HepG2 (cell line): Measurements from ENCODE around the gene MORN5. TPM values are rescaled to one million over a fixed set of nuclear protein-coding genes. Genes with fewer than 3 reads are reported as not detected.
A peak's percentile ranks its signal among the peaks of the same experiment; 100 is the strongest.

ENCODE experiments used
- ARID2 ChIP-seq: sonication (generic); formaldehyde crosslinking; IDR thresholded peaks from 2 replicates; pipeline ENCODE4 v1.8.1; 2022; ENCODE audit warnings: mild to moderate bottlenecking, missing genetic modification reagents, borderline replicate concordance
- ATF7 ChIP-seq, 2 experiments: fragments of 450-650 bp in 1 of 2; sonication (generic) in 1 of 2; formaldehyde crosslinking in 1 of 2; IDR thresholded peaks; 2 replicates each; pipeline versions ENCODE4 v1.4.0 to v1.6.1; 2016 to 2020; ENCODE audit warnings: antibody characterized with exemption in 1 of 2, mild to moderate bottlenecking in 1 of 2, missing genetic modification reagents in 1 of 2
- BCL6 ChIP-seq: IDR thresholded peaks from 2 replicates; pipeline ENCODE4 v1.6.1; 2016; ENCODE audit warnings: missing genetic modification reagents, missing compliant biosample characterization
- BRCA1 ChIP-seq: sonication (generic); formaldehyde crosslinking; IDR thresholded peaks from 2 replicates; pipeline ENCODE4 v1.4.0; 2020; ENCODE audit warnings: missing genetic modification reagents
- ELF4 ChIP-seq: sonication (generic); formaldehyde crosslinking; IDR thresholded peaks from 2 replicates; pipeline ENCODE4 v1.5.0; 2020; ENCODE audit warnings: missing genetic modification reagents, mild to moderate bottlenecking, moderate library complexity, borderline replicate concordance
- GATA4 ChIP-seq: sonication (generic); IDR thresholded peaks from 2 replicates; pipeline ENCODE4 v1.6.1; 2016; ENCODE audit warnings: antibody characterized with exemption, low read depth, borderline replicate concordance
- KLF15 ChIP-seq: sonication (generic); formaldehyde crosslinking; IDR thresholded peaks from 2 replicates; pipeline ENCODE4 v1.8.1; 2023; ENCODE audit warnings: borderline replicate concordance, mild to moderate bottlenecking, inconsistent platforms, missing genetic modification reagents, mixed read lengths
- NFKB2 ChIP-seq: sonication (generic); formaldehyde crosslinking; IDR thresholded peaks from 2 replicates; pipeline ENCODE4 v1.4.0; 2020; ENCODE audit warnings: missing genetic modification reagents, borderline replicate concordance
- PLRG1 ChIP-seq: fragments of 450-650 bp; conservative IDR thresholded peaks from 2 replicates; pipeline ENCODE4 v1.6.1; 2016
- POLR2AphosphoS5 ChIP-seq: IDR thresholded peaks from 2 replicates; pipeline ENCODE4 v1.6.1; 2012; ENCODE audit warnings: low read depth, low read length
- SP2 ChIP-seq: sonication (generic); formaldehyde crosslinking; IDR thresholded peaks from 2 replicates; pipeline ENCODE4 v1.5.1; 2020; ENCODE audit warnings: mild to moderate bottlenecking, missing genetic modification reagents
- SP5 ChIP-seq: IDR thresholded peaks from 2 replicates; pipeline ENCODE4 v1.6.1; 2016; ENCODE audit warnings: low read depth, borderline replicate concordance
- TBX3 ChIP-seq: fragments of 450-650 bp; IDR thresholded peaks from 2 replicates; pipeline ENCODE4 v1.6.1; 2017; ENCODE audit warnings: antibody characterized with exemption, mild to moderate bottlenecking, inconsistent platforms, borderline replicate concordance
- TMF1 ChIP-seq: sonication (generic); formaldehyde crosslinking; IDR thresholded peaks from 2 replicates; pipeline ENCODE4 v1.8.1; 2022; ENCODE audit warnings: low read depth, missing genetic modification reagents
- ZC3H13 ChIP-seq: sonication (generic); formaldehyde crosslinking; IDR thresholded peaks from 2 replicates; pipeline ENCODE4 v1.8.1; 2023; ENCODE audit warnings: mild to moderate bottlenecking, missing genetic modification reagents, moderate library complexity
- ZEB1 ChIP-seq: IDR thresholded peaks from 2 replicates; pipeline ENCODE4 v1.6.1; 2012; ENCODE audit warnings: mild to moderate bottlenecking, low read depth, inconsistent platforms; ENCODE audit not compliant: insufficient replicate concordance
- ZIK1 ChIP-seq: sonication (generic); formaldehyde crosslinking; IDR thresholded peaks from 2 replicates; pipeline ENCODE4 v1.5.0; 2020; ENCODE audit warnings: mild to moderate bottlenecking, low read depth, missing genetic modification reagents, borderline replicate concordance
- ZNF10 ChIP-seq: sonication (generic); formaldehyde crosslinking; IDR thresholded peaks from 2 replicates; pipeline ENCODE4 v1.4.0; 2020; ENCODE audit warnings: mild to moderate bottlenecking, low read depth, missing genetic modification reagents, borderline replicate concordance
- ZNF296 ChIP-seq: sonication (generic); formaldehyde crosslinking; conservative IDR thresholded peaks from 2 replicates; pipeline ENCODE4 v1.5.0; 2020; ENCODE audit warnings: mild to moderate bottlenecking, missing genetic modification reagents
- ZNF33A ChIP-seq: sonication (generic); formaldehyde crosslinking; IDR thresholded peaks from 2 replicates; pipeline ENCODE4 v1.5.1; 2020; ENCODE audit warnings: missing genetic modification reagents, mild to moderate bottlenecking, moderate library complexity, borderline replicate concordance
- ZNF605 ChIP-seq: sonication (generic); formaldehyde crosslinking; IDR thresholded peaks from 2 replicates; pipeline ENCODE4 v1.8.0; 2022; ENCODE audit warnings: mild to moderate bottlenecking, missing genetic modification reagents
- polyA plus RNA-seq, 8 experiments: library from polyadenylated mRNA; depleted of rRNA in 3 of 8; stranded (reverse) in 7 of 8; unstranded in 1 of 8; fragments of >200 nt; fragmentation: Illumina TruSeq in 4 of 8; extraction: Trizol in 4 of 8; gene quantifications; 2 replicates each; pipeline versions ENCODE4 v1.2.1 to v1.2.3, GENCODE V29; 2011 to 2016; ENCODE audit warnings: low read depth in 4 of 8, missing spikeins in 1 of 8, mixed read lengths in 1 of 8; ENCODE audit not compliant: insufficient read depth in 1 of 8
- total RNA-seq, 5 experiments: library from RNA; depleted of rRNA; stranded (reverse); fragments of >200 nt; fragmentation: Illumina TruSeq; extraction: Trizol; gene quantifications; 2 replicates each; pipeline ENCODE4 v1.2.3, GENCODE V29; 2016; ENCODE audit warnings: low read depth in 1 of 5
- TF ChIP-seq, protein P1 (sequence below): sonication (generic); formaldehyde crosslinking; IDR thresholded peaks from 2 replicates; pipeline ENCODE4 v1.5.1; 2020; ENCODE audit warnings: mild to moderate bottlenecking, missing genetic modification reagents
- TF ChIP-seq, protein P2 (sequence below): IDR thresholded peaks from 2 replicates; pipeline ENCODE4 v1.6.1; 2016
- TF ChIP-seq, protein P3 (sequence below): sonication (generic); formaldehyde crosslinking; IDR thresholded peaks from 2 replicates; pipeline ENCODE4 v1.8.1; 2023; ENCODE audit warnings: mild to moderate bottlenecking, missing genetic modification reagents, borderline replicate concordance

Gene MORN5
- total and polyA plus RNA-seq, 2 of the 13 experiments (the other 11 are each of a cell fraction or from before 2014, with no cell fraction given) = not detected

GRCh38 chr9:122125509-122126330 is 34.0 kb upstream of the MORN5 start (continued):
- TF ChIP-seq ZIK1 (no peak), POLR2AphosphoS5 (no peak), GATA4 (no peak), ZC3H13 (CRISPR knock-in tag) (no peak), TBX3 (no peak), ATF7 (IDR thresholded peaks at IDR 0.05) (no peak), ATF7 (CRISPR knock-in tag; IDR thresholded peaks at IDR 0.05) (no peak), ZNF33A (CRISPR knock-in tag) (no peak), ELF4 (CRISPR knock-in tag) (no peak), ZNF296 (no peak), NFKB2 (CRISPR knock-in tag) (peak; percentile 21; the same call in 1 of the 2 replicates), ARID2 (CRISPR knock-in tag) (no peak), BCL6 (CRISPR knock-in tag) (no peak), ZEB1 (no peak), BRCA1 (CRISPR knock-in tag) (no peak), ZNF10 (CRISPR knock-in tag) (no peak), SP2 (CRISPR knock-in tag) (no peak), ZNF605 (CRISPR knock-in tag) (no peak), SP5 (CRISPR knock-in tag) (no peak), KLF15 (CRISPR knock-in tag) (no peak), PLRG1 (no peak), TMF1 (CRISPR knock-in tag) (no peak)
- TF ChIP-seq, protein P1, sequence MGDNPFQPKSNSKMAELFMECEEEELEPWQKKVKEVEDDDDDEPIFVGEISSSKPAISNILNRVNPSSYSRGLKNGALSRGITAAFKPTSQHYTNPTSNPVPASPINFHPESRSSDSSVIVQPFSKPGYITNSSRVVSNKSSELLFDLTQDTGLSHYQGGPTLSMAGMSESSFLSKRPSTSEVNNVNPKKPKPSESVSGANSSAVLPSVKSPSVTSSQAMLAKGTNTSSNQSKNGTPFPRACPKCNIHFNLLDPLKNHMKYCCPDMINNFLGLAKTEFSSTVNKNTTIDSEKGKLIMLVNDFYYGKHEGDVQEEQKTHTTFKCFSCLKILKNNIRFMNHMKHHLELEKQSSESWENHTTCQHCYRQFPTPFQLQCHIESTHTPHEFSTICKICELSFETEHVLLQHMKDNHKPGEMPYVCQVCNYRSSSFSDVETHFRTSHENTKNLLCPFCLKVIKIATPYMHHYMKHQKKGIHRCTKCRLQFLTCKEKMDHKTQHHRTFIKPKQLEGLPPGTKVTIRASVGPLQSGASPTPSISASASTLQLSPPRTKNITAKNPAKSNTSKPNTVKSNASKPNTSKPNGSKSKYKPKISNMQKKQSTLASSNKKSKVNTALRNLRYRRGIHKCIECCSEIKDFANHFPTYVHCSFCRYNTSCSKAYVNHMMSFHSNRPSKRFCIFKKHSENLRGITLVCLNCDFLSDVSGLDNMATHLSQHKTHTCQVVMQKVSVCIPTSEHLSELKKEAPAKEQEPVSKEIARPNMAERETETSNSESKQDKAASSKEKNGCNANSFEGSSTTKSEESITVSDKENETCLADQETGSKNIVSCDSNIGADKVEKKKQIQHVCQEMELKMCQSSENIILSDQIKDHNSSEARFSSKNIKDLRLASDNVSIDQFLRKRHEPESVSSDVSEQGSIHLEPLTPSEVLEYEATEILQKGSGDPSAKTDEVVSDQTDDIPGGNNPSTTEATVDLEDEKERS (CRISPR knock-in tag) = no peak
- TF ChIP-seq, protein P2, sequence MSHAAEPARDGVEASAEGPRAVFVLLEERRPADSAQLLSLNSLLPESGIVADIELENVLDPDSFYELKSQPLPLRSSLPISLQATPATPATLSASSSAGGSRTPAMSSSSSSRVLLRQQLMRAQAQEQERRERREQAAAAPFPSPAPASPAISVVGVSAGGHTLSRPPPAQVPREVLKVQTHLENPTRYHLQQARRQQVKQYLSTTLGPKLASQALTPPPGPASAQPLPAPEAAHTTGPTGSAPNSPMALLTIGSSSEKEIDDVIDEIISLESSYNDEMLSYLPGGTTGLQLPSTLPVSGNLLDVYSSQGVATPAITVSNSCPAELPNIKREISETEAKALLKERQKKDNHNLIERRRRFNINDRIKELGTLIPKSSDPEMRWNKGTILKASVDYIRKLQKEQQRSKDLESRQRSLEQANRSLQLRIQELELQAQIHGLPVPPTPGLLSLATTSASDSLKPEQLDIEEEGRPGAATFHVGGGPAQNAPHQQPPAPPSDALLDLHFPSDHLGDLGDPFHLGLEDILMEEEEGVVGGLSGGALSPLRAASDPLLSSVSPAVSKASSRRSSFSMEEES (CRISPR knock-in tag) = no peak
- TF ChIP-seq, protein P3, sequence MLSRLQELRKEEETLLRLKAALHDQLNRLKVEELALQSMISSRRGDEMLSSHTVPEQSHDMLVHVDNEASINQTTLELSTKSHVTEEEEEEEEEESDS (CRISPR knock-in tag) = no peak
